Suprapubic skin (tissue), 4 donors: ENCODE data around the gene CWC27. TPM values are rescaled to one million over a fixed set of nuclear protein-coding genes. Genes with fewer than 3 reads are reported as not detected.

Experiments
- DNase-seq, 2 donors: peaks; one replicate each; pipeline ENCODE4 v3.0.0-alpha.2; 2019; ENCODE audit warnings: low spot score in 2 of 2
- H3K27ac ChIP-seq: fragments of 200-600 bp; sonication (generic); one replicate; pipeline ENCODE4 v1.5.1; 2019
- H3K27me3 ChIP-seq: fragments of 200-600 bp; sonication (generic); one replicate; pipeline ENCODE4 v1.5.1; 2019
- H3K36me3 ChIP-seq: fragments of 200-600 bp; sonication (generic); one replicate; pipeline ENCODE4 v1.5.1; 2019
- H3K4me1 ChIP-seq: fragments of 200-600 bp; sonication (generic); one replicate; pipeline ENCODE4 v1.5.1; 2019
- H3K4me3 ChIP-seq: fragments of 200-600 bp; sonication (generic); one replicate; pipeline ENCODE4 v1.5.1; 2019; ENCODE audit warnings: mild to moderate bottlenecking
- H3K9me3 ChIP-seq: fragments of 200-600 bp; sonication (generic); one replicate; pipeline ENCODE4 v1.5.1; 2019
- CTCF ChIP-seq, 2 donors: fragments of 200-600 bp in 1 of 2; fragments of 450-650 bp in 1 of 2; sonication (generic) in 1 of 2; IDR thresholded peaks; one replicate each; pipeline ENCODE4 v1.5.1; 2016 to 2019; ENCODE audit warnings: antibody characterized with exemption in 2 of 2, mild to moderate bottlenecking in 1 of 2, moderate library complexity in 1 of 2
- EP300 ChIP-seq: sonication (generic); formaldehyde crosslinking; IDR thresholded peaks from one replicate; pipeline ENCODE4 v1.6.1; 2017; ENCODE audit warnings: antibody characterized with exemption
- POLR2A ChIP-seq, 2 donors: fragments of 450-650 bp; IDR thresholded peaks; one replicate each; pipeline ENCODE4 v1.6.1; 2017; ENCODE audit warnings: antibody characterized with exemption in 2 of 2, mild to moderate bottlenecking in 2 of 2, moderate library complexity in 2 of 2
- POLR2AphosphoS5 ChIP-seq, 3 donors: sonication (generic); formaldehyde crosslinking; IDR thresholded peaks; one replicate each; pipeline ENCODE4 v1.6.1; 2017; ENCODE audit warnings: antibody characterized with exemption in 3 of 3
- WGBS: methylation state at CpG from one replicate; pipeline ENCODE4 v1.1.5; 2018; 5-methylcytosine and 5-hydroxymethylcytosine counted together
- total RNA-seq, 4 donors: library from RNA; depleted of rRNA; stranded (reverse); fragments of >200 nt; gene quantifications; one replicate each; pipeline ENCODE4 v1.1.0, GENCODE V29; 2016

CWC27 gene
- total RNA-seq, 4 donors from 2014 or later = 6.4 to 17.8 (median 13.0) TPM

- H3K36me3 ChIP-seq = no peaks in the 10 kb centered on the region
- H3K4me1 ChIP-seq = no peaks in the 10 kb centered on the region
- no peak for TF ChIP-seq POLR2AphosphoS5 (IDR thresholded peaks at IDR 0.05)
- no peak for TF ChIP-seq CTCF (IDR thresholded peaks at IDR 0.05)
- no peak overlapping the region for H3K4me3 ChIP-seq
- H3K27me3 ChIP-seq = no peaks in the 10 kb centered on the region
- H3K27ac ChIP-seq = no peak overlapping the region
- 88% methylated on average over 1 of the region's 1 CpG for WGBS
- no peaks in the 10 kb centered on the region for H3K9me3 ChIP-seq
- no peak for DNase-seq
Observed at GRCh38 chr5:64835266-64835665, 66.5 kb downstream of the CWC27 start.

DNA sequence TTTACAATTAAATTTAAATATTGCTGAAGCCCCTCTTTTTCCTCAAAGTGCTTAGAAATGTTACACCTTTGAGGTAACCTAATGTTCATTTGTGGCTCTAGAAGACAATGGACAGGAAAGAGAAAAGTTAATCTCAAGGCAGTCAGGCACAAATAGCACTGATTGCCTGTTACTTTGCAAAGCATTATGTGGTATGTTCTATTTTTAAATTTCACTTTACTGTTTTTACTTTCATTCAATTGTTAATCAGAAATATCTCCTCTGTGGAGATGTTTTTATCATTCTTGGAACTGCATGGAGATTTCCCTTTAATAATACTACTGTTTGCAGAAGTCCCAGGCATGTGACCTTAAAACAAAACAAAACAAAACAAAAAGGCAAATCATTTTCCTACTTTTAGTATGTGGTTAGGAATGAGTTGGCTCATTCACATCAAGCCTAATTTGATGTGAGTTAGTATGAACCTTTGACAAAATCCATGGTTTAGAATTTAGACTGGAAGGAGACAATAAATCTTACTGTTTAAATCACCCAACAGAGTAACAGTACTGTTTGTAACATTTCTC is 67.5 kb downstream of the CWC27 start:
- no peak overlapping the region for H3K27ac ChIP-seq
- no peak for DNase-seq

DNA sequence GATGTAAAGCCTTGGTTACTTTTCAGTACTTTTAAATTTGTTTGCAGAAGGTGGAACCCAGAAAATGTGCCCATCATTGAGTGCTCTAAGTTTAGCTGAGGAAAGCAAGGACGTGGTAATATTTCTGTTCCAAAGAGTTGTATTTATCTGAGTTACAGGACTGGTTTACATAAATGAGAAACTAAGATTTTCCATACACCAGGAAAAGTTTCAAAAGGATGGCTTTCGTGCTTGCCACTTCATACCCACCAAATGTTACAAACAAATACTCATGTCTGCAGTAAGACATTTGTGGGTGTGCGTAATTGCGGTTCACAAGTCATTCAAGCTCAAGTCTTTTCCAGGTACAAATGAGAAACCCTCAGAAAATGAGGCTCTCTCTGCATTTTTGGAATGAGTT is 68.1 kb downstream of the CWC27 start:
- H3K4me1 ChIP-seq = no peaks in the 10 kb centered on the region
- H3K4me3 ChIP-seq = no peak overlapping the region
- no peak overlapping the region for H3K27ac ChIP-seq
- TF ChIP-seq CTCF (IDR thresholded peaks at IDR 0.05) (no peak), POLR2AphosphoS5 (IDR thresholded peaks at IDR 0.05) (no peak), POLR2A (IDR thresholded peaks at IDR 0.05) (no peak), EP300 (no peak)
- peaks cover 2% of the 10 kb centered on the region for H3K36me3 ChIP-seq
- 94% methylated on average over 4 of the region's 4 CpGs for WGBS
- no peaks in the 10 kb centered on the region for H3K27me3 ChIP-seq
- DNase-seq = no peak
- H3K9me3 ChIP-seq = no peaks in the 10 kb centered on the region

More for the DNA sequence above, 67.5 kb downstream of the CWC27 start:
- no peaks in the 10 kb centered on the region for H3K4me1 ChIP-seq
- H3K4me3 ChIP-seq = no peak overlapping the region
- H3K27me3 ChIP-seq = no peaks in the 10 kb centered on the region
- no peak for TF ChIP-seq POLR2AphosphoS5 (IDR thresholded peaks at IDR 0.05)
- no peak for TF ChIP-seq EP300
- TF ChIP-seq POLR2A (IDR thresholded peaks at IDR 0.05) = no peak
- no peak for TF ChIP-seq CTCF (IDR thresholded peaks at IDR 0.05)
- no peaks in the 10 kb centered on the region for H3K9me3 ChIP-seq
- peaks cover under 1% of the 10 kb centered on the region for H3K36me3 ChIP-seq

DNA sequence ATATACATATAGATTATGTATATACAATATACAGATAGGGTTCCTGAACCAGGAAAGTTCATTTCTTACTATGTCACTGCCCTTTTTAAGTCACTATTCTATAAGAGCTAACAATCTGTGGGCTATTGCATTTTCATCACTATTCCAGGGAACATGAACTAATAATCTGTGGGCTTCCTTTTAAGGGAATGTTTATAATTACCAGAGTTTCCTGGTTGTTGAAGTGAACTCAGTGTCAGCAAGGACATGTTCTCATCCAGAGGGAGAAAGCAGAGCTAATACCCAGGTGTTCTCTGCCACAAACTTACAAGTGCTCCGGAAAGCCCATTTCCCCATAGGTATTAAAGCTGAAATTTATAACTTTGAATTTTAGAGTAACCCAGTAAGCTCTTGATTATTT is 69.6 kb downstream of the CWC27 start:
- no peak overlapping the region for H3K27ac ChIP-seq
- H3K27me3 ChIP-seq = no peaks in the 10 kb centered on the region
- TF ChIP-seq POLR2AphosphoS5 (IDR thresholded peaks at IDR 0.05) = no peak
- TF ChIP-seq POLR2A (IDR thresholded peaks at IDR 0.05) = no peak
- TF ChIP-seq EP300 = no peak
- no peak for TF ChIP-seq CTCF (IDR thresholded peaks at IDR 0.05)
- no peaks in the 10 kb centered on the region for H3K9me3 ChIP-seq
- no peak for DNase-seq
- H3K4me1 ChIP-seq = no peaks in the 10 kb centered on the region
- H3K4me3 ChIP-seq = no peak overlapping the region
- 80% methylated on average over 1 of the region's 1 CpG for WGBS
- H3K36me3 ChIP-seq = peaks cover 2% of the 10 kb centered on the region

GRCh38 chr5:64838803-64839202 is 70.1 kb downstream of the CWC27 start:
- no peaks in the 10 kb centered on the region for H3K9me3 ChIP-seq
- H3K27me3 ChIP-seq = no peaks in the 10 kb centered on the region
- H3K36me3 ChIP-seq = peaks cover 2% of the 10 kb centered on the region
- no peak for DNase-seq
- no peak overlapping the region for H3K4me3 ChIP-seq
- TF ChIP-seq POLR2AphosphoS5 (IDR thresholded peaks at IDR 0.05) (no peak), CTCF (IDR thresholded peaks at IDR 0.05) (no peak), POLR2A (IDR thresholded peaks at IDR 0.05) (no peak), EP300 (no peak)
- no peaks in the 10 kb centered on the region for H3K4me1 ChIP-seq
- no peak overlapping the region for H3K27ac ChIP-seq
